ENCODE results near the gene TPCN1. TPM values are rescaled to one million over a fixed set of nuclear protein-coding genes. Genes with fewer than 3 reads are reported as not detected.

TPCN1 gene
- total RNA-seq (2014; rRNA removed; shearing (Covaris generic)): 12.7 and 15.4 TPM in 2 replicates

GRCh38 chr12:113221181-113221996, at the start of gene TPCN1:
TSS of gene TPCN1 (plus strand) at chr12:113221464. CDS start at chr12:113226853, 5,389 bp downstream.

GRCh38 chr12:113185180-113186032, 35.9 kb upstream of the TPCN1 start, which contains the start of the genes DDX54 and RITA1:
TSS of gene DDX54 (minus strand) at chr12:113185478. CDS start at chr12:113185451, 27 bp downstream.
TSS of gene RITA1 (plus strand) at chr12:113185721. CDS start at chr12:113186747, 1,026 bp downstream.

GRCh38 chr12:113334786-113335539, 113.7 kb downstream of the TPCN1 start, which contains the start of gene SLC8B1:
TSS of gene SLC8B1 (minus strand) at chr12:113335109. CDS start at chr12:113332878, 2,231 bp downstream.

Small RNA genes within 50 kb of the gene (small RNA-seq; reads per million reads assigned to genes)
- gene MIR6762 (not detected), gene RF00019 (not detected)

Other genes starting within 250 kb of the TPCN1 start
- gene OAS2, start 242.9 kb upstream of the TPCN1 start, total RNA-seq (2014; rRNA removed; shearing (Covaris generic)): 1.9 and 2.4 TPM in 2 replicates
- 3.5 and 4.8 TPM in 2 replicates for gene DTX1, start 164.7 kb upstream of the TPCN1 start, total RNA-seq (2014; rRNA removed; shearing (Covaris generic))
- gene RASAL1, start 85.7 kb upstream of the TPCN1 start, total RNA-seq (2014; rRNA removed; shearing (Covaris generic)): 0.50 and 1.2 TPM in 2 replicates
- gene CFAP73, start 71.7 kb upstream of the TPCN1 start, total RNA-seq (2014; rRNA removed; shearing (Covaris generic)): 0.21 and 0.72 TPM in 2 replicates
- 107 and 134 TPM in 2 replicates for gene DDX54, start 36.0 kb upstream of the TPCN1 start, total RNA-seq (2014; rRNA removed; shearing (Covaris generic))
- 26.8 and 29.2 TPM in 2 replicates for gene RITA1, start 35.7 kb upstream of the TPCN1 start, total RNA-seq (2014; rRNA removed; shearing (Covaris generic))
- 6.1 and 6.8 TPM in 2 replicates for gene SLC8B1, start 113.6 kb downstream of the TPCN1 start, total RNA-seq (2014; rRNA removed; shearing (Covaris generic))
- gene PLBD2, start 137.1 kb downstream of the TPCN1 start, total RNA-seq (2014; rRNA removed; shearing (Covaris generic)): 8.4 and 15.1 TPM in 2 replicates
- gene SDS, start 182.4 kb downstream of the TPCN1 start, total RNA-seq (2014; rRNA removed; shearing (Covaris generic)): not detected in 2 replicates
- 9.6 and 12.9 TPM in 2 replicates for gene SDSL, start 200.9 kb downstream of the TPCN1 start, total RNA-seq (2014; rRNA removed; shearing (Covaris generic))

Data from A375 (cell line).